Hematopoietic multipotent progenitor cell treated with erythropoietin and hydrocortisone succinate and interleukin-3 and kit ligand, for 6 days (in vitro differentiated cells): ENCODE results near the gene JPH2.

Experiments used
- DNase-seq: peaks from one replicate; pipeline ENCODE4 v3.0.0-alpha.2; 2015

Gene JPH2

GRCh38 chr20:44073011-44073674, 113.8 kb downstream of the JPH2 start:
- no peak for DNase-seq

DNA sequence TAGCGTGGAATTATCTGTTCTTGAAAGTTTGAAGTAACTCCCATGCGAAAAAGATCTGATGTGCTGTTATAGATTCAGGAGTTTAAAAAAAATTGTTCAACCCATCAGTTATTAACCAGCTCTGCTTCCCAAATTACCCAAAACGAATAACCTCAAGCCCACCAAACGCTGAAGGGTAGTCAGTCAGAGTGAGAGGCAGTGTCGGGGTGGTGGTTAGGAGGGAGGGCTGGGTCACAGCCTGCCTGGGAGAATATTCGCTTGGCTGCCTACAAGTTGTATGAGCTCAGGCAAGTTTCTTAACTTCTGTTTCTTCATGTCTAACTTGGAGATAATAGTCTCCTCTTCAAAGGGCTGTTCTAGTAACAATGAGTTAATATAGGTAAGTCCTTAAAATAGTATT, 114.6 kb downstream of the JPH2 start:
- no peak for DNase-seq

- no peak for DNase-seq
These were observed 115.4 kb downstream of the JPH2 start for GRCh38 chr20:44071526-44072111.

- DNase-seq: no peak
These were observed 115.9 kb downstream of the JPH2 start for GRCh38 chr20:44071057-44071456.

GRCh38 chr20:44070139-44070900, 116.7 kb downstream of the JPH2 start:
- peak; percentile 16 for DNase-seq

GRCh38 chr20:44069203-44070011, 117.6 kb downstream of the JPH2 start:
- DNase-seq: peak; percentile 41

- peak; percentile 29 for DNase-seq
These were observed 118.4 kb downstream of the JPH2 start for GRCh38 chr20:44068316-44069201.

DNA sequence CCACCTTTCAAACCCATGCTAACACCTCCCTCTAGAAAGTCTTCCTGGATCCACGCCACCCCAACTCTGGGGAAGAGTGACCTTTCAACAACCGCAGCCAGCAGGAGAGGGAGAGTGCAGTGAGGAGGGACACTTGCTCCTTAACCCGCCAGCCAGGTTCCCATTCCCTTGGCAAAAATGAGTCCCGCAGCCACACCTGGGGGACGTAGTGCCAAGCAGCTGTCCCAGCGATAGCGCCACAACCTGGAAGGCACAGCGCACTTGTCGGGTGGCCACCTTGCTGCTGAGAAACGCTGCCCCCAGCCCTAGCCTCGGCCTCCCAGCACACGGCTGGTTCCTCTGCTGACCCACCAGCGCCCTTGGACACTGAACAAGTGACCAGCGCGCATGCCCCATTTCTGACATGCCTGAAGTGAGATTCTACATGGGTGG, 119.3 kb downstream of the JPH2 start:
- DNase-seq: no peak

GRCh38 chr20:44066645-44067606, 120.1 kb downstream of the JPH2 start:
- DNase-seq: no peak

- DNase-seq: no peak
These were observed 121.3 kb downstream of the JPH2 start for GRCh38 chr20:44065401-44066340.

- no peak for DNase-seq
These were observed 122.2 kb downstream of the JPH2 start for GRCh38 chr20:44064501-44065400.
